HG02852 (cell line): ENCODE measurements around the gene ACY1.
A peak's percentile ranks its signal among the peaks of the same experiment; 100 is the strongest.

Experiments
- ATAC-seq: cut with Tn5 transposase; IDR thresholded peaks from one replicate; pipeline ENCODE4 v1.9.1; 2021; ENCODE audit warnings: mild to moderate bottlenecking, moderate library complexity; ENCODE audit not compliant: unreplicated experiment

ACY1 gene

GRCh38 chr3:51962854-51963530, 20.3 kb upstream of the ACY1 start:
- ATAC-seq = no peak

- no peak for ATAC-seq
These were observed 19.3 kb upstream of the ACY1 start for GRCh38 chr3:51963951-51964451.

GRCh38 chr3:51964521-51964920, 18.8 kb upstream of the ACY1 start:
- ATAC-seq = no peak

GRCh38 chr3:51966016-51966415, 17.3 kb upstream of the ACY1 start:
- ATAC-seq = no peak

GRCh38 chr3:51966486-51966885, 16.8 kb upstream of the ACY1 start:
- ATAC-seq = no peak

- peak; percentile 53 for ATAC-seq
These were observed 16.4 kb upstream of the ACY1 start for GRCh38 chr3:51966922-51967383.

- peak; percentile 64 for ATAC-seq
These were observed 15.8 kb upstream of the ACY1 start, which contains the start of gene PCBP4 for GRCh38 chr3:51967384-51968169. Gene PCBP4, minus strand, starts transcription at chr3:51967454. Its CDS starts 6,214 bp downstream, at chr3:51961240.

- ATAC-seq = peak; percentile 7
These were observed 15.1 kb upstream of the ACY1 start for GRCh38 chr3:51968170-51968775.

- ATAC-seq = no peak
These were observed 14.3 kb upstream of the ACY1 start for GRCh38 chr3:51968883-51969678.

GRCh38 chr3:51969841-51970240, 13.5 kb upstream of the ACY1 start:
- no peak for ATAC-seq

GRCh38 chr3:51970606-51971300, 12.6 kb upstream of the ACY1 start:
- no peak for ATAC-seq

- ATAC-seq = no peak
These were observed 12.0 kb upstream of the ACY1 start for GRCh38 chr3:51971350-51971749.

- ATAC-seq = peak; percentile 6
These were observed 8.9 kb upstream of the ACY1 start for GRCh38 chr3:51974277-51974962.

- ATAC-seq = peak; percentile 64
These were observed 8.1 kb upstream of the ACY1 start, which contains the start of gene ABHD14A for GRCh38 chr3:51974963-51975851. Gene ABHD14A, plus strand, starts transcription at chr3:51975064. Its CDS starts 72 bp downstream, at chr3:51975136.

- no peak for ATAC-seq
These were observed 7.3 kb upstream of the ACY1 start for GRCh38 chr3:51975852-51976549.

GRCh38 chr3:51977446-51978142, 5.7 kb upstream of the ACY1 start:
- ATAC-seq = no peak

GRCh38 chr3:51978143-51978502, 5.2 kb upstream of the ACY1 start:
- no peak for ATAC-seq
